HG02885 (cell line): Measurements from ENCODE around the gene DOCK2.
"Not testable (repeated sequence)": the region's sequence is repeated elsewhere in the genome, so short reads cannot be mapped to it uniquely, and the experiment has no call there.

Experiments
- ATAC-seq: cut with Tn5 transposase; IDR thresholded peaks from one replicate; pipeline ENCODE4 v1.9.1; 2021; ENCODE audit warnings: mild to moderate bottlenecking; ENCODE audit not compliant: unreplicated experiment, poor library complexity

Gene DOCK2

GRCh38 chr5:169953196-169953595, 316.1 kb downstream of the DOCK2 start:
- ATAC-seq: not testable (repeated sequence)

- no peak for ATAC-seq
Observed at GRCh38 chr5:169954786-169955185, 317.7 kb downstream of the DOCK2 start.

- ATAC-seq: no peak
Observed at GRCh38 chr5:169956126-169956525, 319.1 kb downstream of the DOCK2 start.

- ATAC-seq: no peak
Observed at GRCh38 chr5:169956756-169957155, 319.7 kb downstream of the DOCK2 start.

- ATAC-seq: no peak
Observed at GRCh38 chr5:169958278-169958677, 321.2 kb downstream of the DOCK2 start.

- no peak for ATAC-seq
Observed at GRCh38 chr5:169960659-169961058, 323.6 kb downstream of the DOCK2 start.

GRCh38 chr5:169964246-169964645, 327.2 kb downstream of the DOCK2 start:
- ATAC-seq: no peak

- ATAC-seq: peak; percentile 71
Observed at GRCh38 chr5:169970339-169970738, 333.3 kb downstream of the DOCK2 start.

GRCh38 chr5:169970911-169971765, 334.1 kb downstream of the DOCK2 start:
- no peak for ATAC-seq

- no peak for ATAC-seq
Observed at GRCh38 chr5:169971780-169972179, 334.7 kb downstream of the DOCK2 start.

- ATAC-seq: no peak
Observed at GRCh38 chr5:169973056-169973455, 336.0 kb downstream of the DOCK2 start.

- ATAC-seq: no peak
Observed at GRCh38 chr5:169974121-169974770, 337.2 kb downstream of the DOCK2 start.

- ATAC-seq: no peak
Observed at GRCh38 chr5:169978714-169979113, 341.6 kb downstream of the DOCK2 start.

- ATAC-seq: no peak
Observed at GRCh38 chr5:169979871-169980270, 342.8 kb downstream of the DOCK2 start.

GRCh38 chr5:169980418-169981053, 343.5 kb downstream of the DOCK2 start, which contains the start of gene INSYN2B:
Gene INSYN2B, minus strand, starts transcription at chr5:169980495. Its CDS starts 96,597 bp downstream, at chr5:169883898.
- peak; percentile 70 for ATAC-seq

- ATAC-seq: no peak
Observed at GRCh38 chr5:169988206-169988605, 351.1 kb downstream of the DOCK2 start.

- ATAC-seq: no peak
Observed at GRCh38 chr5:169988947-169989346, 351.9 kb downstream of the DOCK2 start.

GRCh38 chr5:169989365-169989764, 352.3 kb downstream of the DOCK2 start:
- no peak for ATAC-seq

GRCh38 chr5:169991115-169991869, 354.2 kb downstream of the DOCK2 start:
- ATAC-seq: no peak

- no peak for ATAC-seq
Observed at GRCh38 chr5:169992789-169993484, 355.9 kb downstream of the DOCK2 start.
